OCI-LY1 (cell line): ENCODE results near the gene PCGF3.
"Not testable (repeated sequence)": the region's sequence is repeated elsewhere in the genome, so short reads cannot be mapped to it uniquely, and the experiment has no call there.

Experiments used
- H2AFZ ChIP-seq: fragments of 200-600 bp; sonication (generic), shearing (Covaris generic); 2 replicates; pipeline ENCODE4 v1.6.0; 2014; ENCODE audit warnings: antibody characterized with exemption, mild to moderate bottlenecking, low read length
- H3F3A ChIP-seq: fragments of 200-600 bp; sonication (generic), shearing (Covaris generic); 2 replicates; pipeline ENCODE4 v1.6.0; 2014; ENCODE audit warnings: mild to moderate bottlenecking, antibody characterized with exemption, low read length, moderate library complexity; ENCODE audit not compliant: insufficient read depth
- H3K27ac ChIP-seq: fragments of 200-600 bp; sonication (generic); 2 replicates; pipeline ENCODE4 v1.5.1; 2014; ENCODE audit warnings: low read length, mixed run types, mild to moderate bottlenecking, low read depth; ENCODE audit not compliant: poor library complexity, severe bottlenecking
- H3K27me3 ChIP-seq: fragments of 200-600 bp; sonication (generic); 2 replicates; pipeline ENCODE4 v1.6.0; 2014; ENCODE audit warnings: antibody characterized with exemption, mild to moderate bottlenecking, low read length, moderate library complexity; ENCODE audit not compliant: insufficient read depth
- H3K36me3 ChIP-seq: fragments of 200-600 bp; sonication (generic); 2 replicates; pipeline ENCODE4 v1.6.1; 2014; ENCODE audit warnings: mild to moderate bottlenecking, antibody characterized with exemption, low read length, moderate library complexity, mixed read lengths; ENCODE audit not compliant: insufficient read depth
- H3K4me1 ChIP-seq: fragments of 200-600 bp; sonication (generic); 2 replicates; pipeline ENCODE4 v1.5.1; 2014; ENCODE audit warnings: mild to moderate bottlenecking, low read length, moderate library complexity; ENCODE audit not compliant: insufficient read depth, severe bottlenecking
- H3K4me2 ChIP-seq: fragments of 200-600 bp; sonication (generic), shearing (Covaris generic); 2 replicates; pipeline ENCODE4 v1.6.1; 2014; ENCODE audit warnings: low read length
- H3K4me3 ChIP-seq: fragments of 200-600 bp; sonication (generic); 2 replicates; pipeline ENCODE4 v1.5.1; 2014; ENCODE audit warnings: low read length, low read depth, mild to moderate bottlenecking, mixed read lengths; ENCODE audit not compliant: poor library complexity, severe bottlenecking
- H3K79me2 ChIP-seq: fragments of 200-600 bp; shearing (Covaris generic); 2 replicates; pipeline ENCODE4 v1.6.1; 2016; ENCODE audit warnings: mixed run types, low read length, mixed read lengths; ENCODE audit not compliant: insufficient read depth
- H3K9ac ChIP-seq: fragments of 200-600 bp; sonication (generic), shearing (Covaris generic); 2 replicates; pipeline ENCODE4 v1.6.1; 2014; ENCODE audit warnings: mild to moderate bottlenecking, low read length, mixed read lengths
- H3K9me2 ChIP-seq: fragments of 200-600 bp; sonication (generic), shearing (Covaris generic); 2 replicates; pipeline ENCODE4 v1.6.1; 2014; ENCODE audit warnings: low read depth, mild to moderate bottlenecking, low read length, mixed read lengths
- H3K9me3 ChIP-seq: fragments of 200-600 bp; shearing (Covaris generic); 2 replicates; pipeline ENCODE4 v1.6.1; 2014; ENCODE audit warnings: low read length, mixed read lengths
- H4K20me1 ChIP-seq: fragments of 200-600 bp; sonication (generic), shearing (Covaris generic); 2 replicates; pipeline ENCODE4 v1.6.0; 2016; ENCODE audit warnings: mild to moderate bottlenecking, low read length; ENCODE audit not compliant: insufficient read depth
- EZH2 ChIP-seq: fragments of 200-600 bp; sonication (generic), shearing (Covaris generic); IDR thresholded peaks from 2 replicates; pipeline ENCODE4 v1.8.0; 2017; ENCODE audit warnings: borderline replicate concordance, mixed run types, mild to moderate bottlenecking, antibody characterized with exemption, low read length, moderate library complexity, mixed read lengths
- TF ChIP-seq, protein P1 (sequence below): fragments of 200-600 bp; sonication (generic), shearing (Covaris generic); IDR thresholded peaks from 2 replicates; pipeline ENCODE4 v1.5.1; 2017; ENCODE audit warnings: mild to moderate bottlenecking, antibody characterized with exemption, low read length, moderate library complexity, mixed read lengths

The PCGF3 gene

DNA sequence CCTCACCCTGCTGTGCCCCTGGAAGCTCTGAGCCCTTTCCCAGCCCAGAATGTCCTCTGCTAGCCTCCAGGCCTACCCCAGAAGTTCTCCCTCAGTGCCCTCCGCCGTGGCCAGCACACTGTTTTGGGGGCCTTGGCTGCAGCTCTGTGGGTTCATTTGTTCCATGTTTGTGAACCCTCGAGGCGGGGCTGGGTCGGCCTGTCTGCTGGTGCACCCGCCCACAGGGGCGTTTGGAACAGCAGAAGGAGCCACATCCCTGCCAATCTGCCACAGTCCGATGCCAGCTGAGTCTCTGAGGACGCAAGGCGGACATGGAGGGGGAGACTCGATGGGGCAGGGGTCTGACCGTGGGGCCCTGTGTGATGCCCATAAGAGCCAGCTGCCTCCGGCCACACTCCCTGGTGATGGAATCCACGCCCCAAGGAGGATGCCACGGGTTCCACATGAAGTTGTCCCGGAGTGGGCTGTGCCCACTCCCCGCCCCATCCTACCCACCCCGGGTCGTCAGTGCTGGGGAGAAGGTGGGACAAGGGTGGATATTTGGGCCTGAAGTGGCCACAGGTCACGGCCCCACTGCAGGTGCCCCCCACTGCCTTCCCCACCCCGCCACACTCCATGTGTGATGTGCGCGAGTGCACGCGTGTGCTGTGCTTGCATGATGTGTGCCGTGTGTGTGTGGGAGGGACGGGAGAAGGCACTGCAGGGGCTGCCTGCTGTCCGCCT, 38.6 kb upstream of the PCGF3 start:
- Histone ChIP-seq H3K4me1 (peaks cover 15% of the 10 kb centered on the region), H3K9me3 (no peaks in the 10 kb centered on the region), H4K20me1 (no peaks in the 10 kb centered on the region), H3K27me3 (no peaks in the 10 kb centered on the region), H3K27ac (no peak overlapping the region), H3F3A (no peaks in the 10 kb centered on the region), H3K36me3 (peaks cover 7% of the 10 kb centered on the region), H2AFZ (no peak overlapping the region), H3K4me2 (no peak overlapping the region), H3K9me2 (no peaks in the 10 kb centered on the region), H3K79me2 (no peaks in the 10 kb centered on the region), H3K9ac (no peak overlapping the region), H3K4me3 (no peak overlapping the region)
- no peak for TF ChIP-seq EZH2
- TF ChIP-seq, protein P1, sequence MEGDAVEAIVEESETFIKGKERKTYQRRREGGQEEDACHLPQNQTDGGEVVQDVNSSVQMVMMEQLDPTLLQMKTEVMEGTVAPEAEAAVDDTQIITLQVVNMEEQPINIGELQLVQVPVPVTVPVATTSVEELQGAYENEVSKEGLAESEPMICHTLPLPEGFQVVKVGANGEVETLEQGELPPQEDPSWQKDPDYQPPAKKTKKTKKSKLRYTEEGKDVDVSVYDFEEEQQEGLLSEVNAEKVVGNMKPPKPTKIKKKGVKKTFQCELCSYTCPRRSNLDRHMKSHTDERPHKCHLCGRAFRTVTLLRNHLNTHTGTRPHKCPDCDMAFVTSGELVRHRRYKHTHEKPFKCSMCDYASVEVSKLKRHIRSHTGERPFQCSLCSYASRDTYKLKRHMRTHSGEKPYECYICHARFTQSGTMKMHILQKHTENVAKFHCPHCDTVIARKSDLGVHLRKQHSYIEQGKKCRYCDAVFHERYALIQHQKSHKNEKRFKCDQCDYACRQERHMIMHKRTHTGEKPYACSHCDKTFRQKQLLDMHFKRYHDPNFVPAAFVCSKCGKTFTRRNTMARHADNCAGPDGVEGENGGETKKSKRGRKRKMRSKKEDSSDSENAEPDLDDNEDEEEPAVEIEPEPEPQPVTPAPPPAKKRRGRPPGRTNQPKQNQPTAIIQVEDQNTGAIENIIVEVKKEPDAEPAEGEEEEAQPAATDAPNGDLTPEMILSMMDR, result no peak

DNA sequence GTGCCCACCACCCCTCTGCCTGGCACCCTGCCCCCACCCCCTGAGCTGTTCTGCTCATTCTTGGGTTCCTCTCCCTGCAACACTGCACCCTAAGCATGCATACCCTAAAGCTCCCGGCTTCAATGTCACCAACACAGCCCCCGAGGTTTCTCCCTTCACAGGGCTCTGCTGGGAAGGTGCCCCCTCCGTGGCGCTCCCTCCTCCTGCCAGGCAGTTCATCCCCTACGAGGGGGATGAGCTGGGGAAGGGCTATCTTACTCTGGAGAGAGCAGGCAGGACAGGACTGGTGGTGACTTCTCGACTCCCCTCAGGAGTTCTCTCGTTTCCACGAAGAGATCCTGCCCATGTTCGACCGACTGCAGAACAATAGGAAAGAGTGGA, 38.1 kb upstream of the PCGF3 start:
- H3F3A ChIP-seq, result no peaks in the 10 kb centered on the region
- H3K27ac ChIP-seq, result no peak overlapping the region
- H2AFZ ChIP-seq, result no peak overlapping the region
- peaks cover 15% of the 10 kb centered on the region for H3K4me1 ChIP-seq
- H3K27me3 ChIP-seq, result no peaks in the 10 kb centered on the region
- no peaks in the 10 kb centered on the region for H3K79me2 ChIP-seq
- no peak overlapping the region for H3K4me3 ChIP-seq
- H3K4me2 ChIP-seq, result no peak overlapping the region
- H3K9me3 ChIP-seq, result no peaks in the 10 kb centered on the region
- H3K9me2 ChIP-seq, result no peaks in the 10 kb centered on the region
- H4K20me1 ChIP-seq, result no peaks in the 10 kb centered on the region
- H3K9ac ChIP-seq, result no peak overlapping the region
- H3K36me3 ChIP-seq, result peaks cover 12% of the 10 kb centered on the region
- TF ChIP-seq EZH2, result no peak
- TF ChIP-seq, protein P1, result no peak

DNA sequence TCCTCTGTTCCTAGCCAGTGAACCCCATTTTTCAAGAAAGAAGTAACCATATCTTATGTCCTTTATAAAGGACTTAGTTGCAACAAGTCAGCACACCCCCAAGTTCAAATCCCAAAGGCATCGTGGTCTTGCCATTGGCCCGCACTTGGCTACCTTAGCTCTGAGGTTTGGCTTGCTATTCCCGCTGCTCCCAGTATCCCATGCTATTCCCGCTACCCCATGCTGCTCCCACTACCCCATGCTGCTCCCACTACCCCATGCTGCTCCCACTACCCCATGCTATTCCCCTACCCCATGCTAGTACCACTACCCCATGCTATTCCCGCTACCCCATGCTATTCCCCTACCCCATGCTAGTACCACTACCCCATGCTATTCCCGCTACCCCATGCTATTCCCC, 37.4 kb upstream of the PCGF3 start:
- H3K79me2 ChIP-seq, H3K9me3 ChIP-seq, H3F3A ChIP-seq, H3K4me2 ChIP-seq, H4K20me1 ChIP-seq, H3K27ac ChIP-seq, H3K9ac ChIP-seq, H3K4me3 ChIP-seq, H3K27me3 ChIP-seq, H2AFZ ChIP-seq, H3K9me2 ChIP-seq: not testable (repeated sequence)
- H3K36me3 ChIP-seq, result peaks cover 19% of the 10 kb centered on the region
- H3K4me1 ChIP-seq, result peaks cover 17% of the 10 kb centered on the region

DNA sequence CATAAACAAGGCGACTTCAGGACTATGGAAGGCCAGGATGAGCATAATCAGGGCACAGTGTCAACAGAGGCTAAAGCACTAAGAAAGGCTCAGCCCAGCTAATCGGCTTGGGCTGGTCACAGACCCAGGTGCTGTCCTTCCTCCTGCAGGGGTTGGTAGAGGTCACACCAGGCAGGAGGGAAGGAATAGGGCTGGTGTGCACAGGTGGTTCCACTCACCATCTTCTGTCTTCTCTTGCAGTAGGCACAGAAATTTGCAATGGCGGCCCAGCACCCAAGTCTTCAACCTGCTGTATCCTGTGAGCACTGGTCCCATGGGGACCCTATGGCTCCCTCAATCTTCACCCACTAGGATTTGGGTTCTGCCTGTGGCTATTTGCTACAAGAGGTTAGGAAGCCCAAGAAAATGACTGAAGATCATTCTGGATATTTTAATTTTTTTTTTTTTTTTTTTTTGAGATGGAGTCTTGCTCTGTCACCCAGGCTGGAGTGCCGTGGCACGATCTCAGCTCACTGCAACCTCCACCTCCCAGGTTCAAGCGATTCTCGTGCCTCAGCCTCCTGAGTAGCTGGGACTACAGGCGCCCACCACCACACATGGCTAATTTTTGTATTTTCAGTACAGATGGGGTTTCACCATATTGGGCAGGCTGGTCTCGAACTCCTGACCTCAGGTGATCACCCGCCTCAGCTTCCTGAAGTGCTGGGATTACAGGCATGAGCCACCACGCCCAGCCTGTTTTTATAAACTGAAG, 35.6 kb upstream of the PCGF3 start:
- H3K36me3 ChIP-seq, result peaks cover 19% of the 10 kb centered on the region
- H4K20me1 ChIP-seq, H3K9ac ChIP-seq, H3K79me2 ChIP-seq, H2AFZ ChIP-seq, H3K27ac ChIP-seq, H3K9me3 ChIP-seq, H3K4me2 ChIP-seq, H3K9me2 ChIP-seq, H3F3A ChIP-seq, H3K27me3 ChIP-seq, H3K4me3 ChIP-seq: not testable (repeated sequence)
- peaks cover 11% of the 10 kb centered on the region for H3K4me1 ChIP-seq
